ENCODE data around the gene CENPW.

The CENPW gene

GRCh38 chr6:126351960-126352359 is 12.0 kb downstream of the CENPW start:
- H3K27me3 ChIP-seq (ENCODE audit: insufficient read depth, poor library complexity, severe bottlenecking) = no peaks in the 10 kb centered on the region
- ATAC-seq (ENCODE audit: low read depth) = no peak
- TF ChIP-seq CTCF (IDR thresholded peaks at IDR 0.05; ENCODE audit: poor library complexity, severe bottlenecking) = no peak

GRCh38 chr6:126352514-126352913 is 12.6 kb downstream of the CENPW start:
- Histone ChIP-seq H3K27me3 (ENCODE audit: insufficient read depth, poor library complexity, severe bottlenecking) (no peaks in the 10 kb centered on the region), H3K36me3 (ENCODE audit: low read depth) (peaks cover 22% of the 10 kb centered on the region), H3K4me3 (ENCODE audit: severe bottlenecking) (no peak overlapping the region), H3K4me1 (ENCODE audit: insufficient read depth, poor library complexity, severe bottlenecking) (no peaks in the 10 kb centered on the region), H3K9me3 (ENCODE audit: severe bottlenecking) (no peaks in the 10 kb centered on the region), H3K27ac (ENCODE audit: poor library complexity, severe bottlenecking) (no peak overlapping the region)
- no peak for DNase-seq (ENCODE audit: low spot score)
- no peak for TF ChIP-seq CTCF (IDR thresholded peaks at IDR 0.05; ENCODE audit: poor library complexity, severe bottlenecking)
- no peak for ATAC-seq (ENCODE audit: low read depth)

More at GRCh38 chr6:126351960-126352359, 12.0 kb downstream of the CENPW start:
- no peak overlapping the region for H3K27ac ChIP-seq (ENCODE audit: poor library complexity, severe bottlenecking)
- no peaks in the 10 kb centered on the region for H3K9me3 ChIP-seq (ENCODE audit: severe bottlenecking)
- H3K36me3 ChIP-seq (ENCODE audit: low read depth) = peaks cover 27% of the 10 kb centered on the region
- no peak for DNase-seq (ENCODE audit: low spot score)
- H3K4me1 ChIP-seq (ENCODE audit: insufficient read depth, poor library complexity, severe bottlenecking) = no peaks in the 10 kb centered on the region
- H3K4me3 ChIP-seq (ENCODE audit: severe bottlenecking) = no peak overlapping the region

- Histone ChIP-seq H3K36me3 (ENCODE audit: low read depth) (0 out of 2 replicates have a peak, but pooled peaks cover 3% of the 10 kb centered on the region), H3K27ac (ENCODE audit: poor library complexity, severe bottlenecking) (no peak overlapping the region), H3K4me3 (ENCODE audit: severe bottlenecking) (no peak overlapping the region), H3K4me1 (ENCODE audit: insufficient read depth, poor library complexity, severe bottlenecking) (no peaks in the 10 kb centered on the region), H3K27me3 (ENCODE audit: insufficient read depth, poor library complexity, severe bottlenecking) (no peaks in the 10 kb centered on the region), H3K9me3 (ENCODE audit: severe bottlenecking) (no peaks in the 10 kb centered on the region)
- no peak for DNase-seq (ENCODE audit: low spot score)
- no peak for TF ChIP-seq CTCF (IDR thresholded peaks at IDR 0.05; ENCODE audit: poor library complexity, severe bottlenecking)
- ATAC-seq (ENCODE audit: low read depth) = no peak
These were observed 16.6 kb downstream of the CENPW start for GRCh38 chr6:126356526-126356925.

- Histone ChIP-seq H3K9me3 (ENCODE audit: severe bottlenecking) (no peaks in the 10 kb centered on the region), H3K4me1 (ENCODE audit: insufficient read depth, poor library complexity, severe bottlenecking) (no peaks in the 10 kb centered on the region), H3K36me3 (ENCODE audit: low read depth) (0 out of 2 replicates have a peak, but pooled peaks cover 3% of the 10 kb centered on the region), H3K27ac (ENCODE audit: poor library complexity, severe bottlenecking) (no peak overlapping the region), H3K27me3 (ENCODE audit: insufficient read depth, poor library complexity, severe bottlenecking) (no peaks in the 10 kb centered on the region), H3K4me3 (ENCODE audit: severe bottlenecking) (no peak overlapping the region)
- ATAC-seq (ENCODE audit: low read depth) (no peak), DNase-seq (ENCODE audit: low spot score) (no peak)
- no peak for TF ChIP-seq CTCF (IDR thresholded peaks at IDR 0.05; ENCODE audit: poor library complexity, severe bottlenecking)
These were observed 20.1 kb downstream of the CENPW start for GRCh38 chr6:126359936-126360537.

- DNase-seq (ENCODE audit: low spot score) (peak; percentile 29), ATAC-seq (ENCODE audit: low read depth) (no peak)
- Histone ChIP-seq H3K27me3 (ENCODE audit: insufficient read depth, poor library complexity, severe bottlenecking) (no peaks in the 10 kb centered on the region), H3K4me3 (ENCODE audit: severe bottlenecking) (no peak overlapping the region), H3K9me3 (ENCODE audit: severe bottlenecking) (no peaks in the 10 kb centered on the region), H3K36me3 (ENCODE audit: low read depth) (0 out of 2 replicates have a peak, but pooled peaks cover 3% of the 10 kb centered on the region), H3K27ac (ENCODE audit: poor library complexity, severe bottlenecking) (no peak overlapping the region), H3K4me1 (ENCODE audit: insufficient read depth, poor library complexity, severe bottlenecking) (no peaks in the 10 kb centered on the region)
- no peak for TF ChIP-seq CTCF (IDR thresholded peaks at IDR 0.05; ENCODE audit: poor library complexity, severe bottlenecking)
These were observed 22.0 kb downstream of the CENPW start for GRCh38 chr6:126361832-126362440.

Data from RWPE2 (cell line).